HTERT RPE-1 (cell line): ENCODE data around the gene UNC5A.

Experiments used
- in situ Hi-C: fragments of 300-500 bp; cut with MboI; formaldehyde crosslinking; loops from 4 replicates; pipeline ENCODE4 v1.14.3; 2020; ENCODE audit warnings: low sequenced_read_pairs

UNC5A gene

GRCh38 chr5:176916337-176916736 is 106.0 kb downstream of the UNC5A start:
- in situ Hi-C loops, result no loop called here

GRCh38 chr5:176918613-176919012 is 108.3 kb downstream of the UNC5A start:
- in situ Hi-C loops, result no loop called here

- in situ Hi-C loops, result no loop called here
Observed at GRCh38 chr5:176921714-176922113, 111.4 kb downstream of the UNC5A start.

- in situ Hi-C loops, result no loop called here
Observed at GRCh38 chr5:176922817-176923216, 112.5 kb downstream of the UNC5A start.

GRCh38 chr5:176927562-176927961 is 117.2 kb downstream of the UNC5A start:
- in situ Hi-C loops, result no loop called here

- in situ Hi-C loops, result no loop called here
Observed at GRCh38 chr5:176929654-176930053, 119.3 kb downstream of the UNC5A start.
